Measurements from ENCODE around the gene TENM4.

- TF ChIP-seq, protein P1, sequence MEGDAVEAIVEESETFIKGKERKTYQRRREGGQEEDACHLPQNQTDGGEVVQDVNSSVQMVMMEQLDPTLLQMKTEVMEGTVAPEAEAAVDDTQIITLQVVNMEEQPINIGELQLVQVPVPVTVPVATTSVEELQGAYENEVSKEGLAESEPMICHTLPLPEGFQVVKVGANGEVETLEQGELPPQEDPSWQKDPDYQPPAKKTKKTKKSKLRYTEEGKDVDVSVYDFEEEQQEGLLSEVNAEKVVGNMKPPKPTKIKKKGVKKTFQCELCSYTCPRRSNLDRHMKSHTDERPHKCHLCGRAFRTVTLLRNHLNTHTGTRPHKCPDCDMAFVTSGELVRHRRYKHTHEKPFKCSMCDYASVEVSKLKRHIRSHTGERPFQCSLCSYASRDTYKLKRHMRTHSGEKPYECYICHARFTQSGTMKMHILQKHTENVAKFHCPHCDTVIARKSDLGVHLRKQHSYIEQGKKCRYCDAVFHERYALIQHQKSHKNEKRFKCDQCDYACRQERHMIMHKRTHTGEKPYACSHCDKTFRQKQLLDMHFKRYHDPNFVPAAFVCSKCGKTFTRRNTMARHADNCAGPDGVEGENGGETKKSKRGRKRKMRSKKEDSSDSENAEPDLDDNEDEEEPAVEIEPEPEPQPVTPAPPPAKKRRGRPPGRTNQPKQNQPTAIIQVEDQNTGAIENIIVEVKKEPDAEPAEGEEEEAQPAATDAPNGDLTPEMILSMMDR (IDR thresholded peaks at IDR 0.05) = no peak
- TF ChIP-seq POLR2A (IDR thresholded peaks at IDR 0.05) = no peak
Observed at GRCh38 chr11:79147731-79148130, 293.1 kb downstream of the TENM4 start.

Measured in Peyer's patch (tissue), 4 donors.